Parathyroid adenoma (tissue), 2 donors: ENCODE measurements around the gene SLC6A12.

Source experiments
- H2AFZ ChIP-seq: fragments of 300-600 bp; sonication (generic); one replicate; pipeline ENCODE4 v1.7.0; 2017; ENCODE audit warnings: antibody characterized with exemption, mild to moderate bottlenecking
- H3K27ac ChIP-seq: fragments of 300-600 bp; sonication (generic); one replicate; pipeline ENCODE4 v1.7.0; 2017
- H3K27me3 ChIP-seq: fragments of 300-600 bp; sonication (generic); one replicate; pipeline ENCODE4 v1.7.0; 2017; ENCODE audit warnings: low read length; ENCODE audit not compliant: control insufficient read depth, insufficient read depth
- H3K36me3 ChIP-seq: fragments of 300-600 bp; sonication (generic); one replicate; pipeline ENCODE4 v1.7.0; 2017; ENCODE audit warnings: low read length; ENCODE audit not compliant: control insufficient read depth, insufficient read depth
- H3K4me1 ChIP-seq: fragments of 300-600 bp; sonication (generic); one replicate; pipeline ENCODE4 v1.7.0; 2017; ENCODE audit warnings: control low read depth
- H3K4me2 ChIP-seq: fragments of 300-600 bp; sonication (generic); one replicate; pipeline ENCODE4 v1.7.0; 2017; ENCODE audit warnings: low read length
- H3K4me3 ChIP-seq: fragments of 300-600 bp; sonication (generic); one replicate; pipeline ENCODE4 v1.7.0; 2017; ENCODE audit warnings: low read depth, low read length
- H3K79me2 ChIP-seq: fragments of 300-600 bp; sonication (generic); one replicate; pipeline ENCODE4 v1.7.0; 2017; ENCODE audit warnings: control low read depth
- H3K9ac ChIP-seq: fragments of 300-600 bp; sonication (generic); one replicate; pipeline ENCODE4 v1.7.0; 2017; ENCODE audit warnings: mild to moderate bottlenecking
- H3K9me3 ChIP-seq: fragments of 300-600 bp; sonication (generic); one replicate; pipeline ENCODE4 v1.7.0; 2017; ENCODE audit warnings: low read length; ENCODE audit not compliant: control insufficient read depth
- TF ChIP-seq, protein P1 (sequence below): fragments of 300-600 bp; sonication (generic); IDR thresholded peaks from one replicate; pipeline ENCODE4 v1.7.0; 2017; ENCODE audit warnings: antibody characterized with exemption, mild to moderate bottlenecking
- donor health status: primary hyperparathyroidism.

The SLC6A12 gene

DNA sequence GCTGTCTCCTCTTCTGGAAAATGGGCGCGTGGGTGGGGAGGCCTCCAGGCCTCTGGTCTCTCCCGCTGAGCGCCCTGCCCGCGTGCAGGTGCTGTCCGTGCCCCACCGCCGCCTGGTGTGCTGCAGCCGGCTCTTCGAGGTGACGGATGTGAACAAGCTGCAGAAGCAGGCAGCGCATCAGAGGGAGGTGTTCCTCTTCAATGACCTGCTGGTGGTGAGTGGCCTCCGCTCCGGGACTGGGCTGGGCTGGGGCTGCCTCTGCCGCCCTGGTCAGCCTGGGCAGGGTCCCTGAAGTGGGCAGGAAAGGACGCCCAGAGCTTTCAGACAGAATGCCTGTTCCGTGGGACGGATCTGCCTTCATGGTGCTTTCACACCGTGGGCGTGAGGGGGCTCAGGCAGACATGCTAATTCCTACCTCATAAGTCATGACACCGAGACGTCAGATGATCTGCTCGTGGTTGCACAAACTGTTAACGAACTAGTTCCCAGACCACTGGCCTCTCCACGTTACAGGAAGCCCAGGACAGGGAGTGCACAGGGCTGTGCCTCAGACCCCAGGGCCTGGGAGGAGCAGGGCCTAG, 50.5 kb downstream of the SLC6A12 start:
- H2AFZ ChIP-seq: no peak overlapping the region
- H3K4me2 ChIP-seq: no peak overlapping the region
- H3K4me3 ChIP-seq: no peak overlapping the region
- TF ChIP-seq, protein P1, sequence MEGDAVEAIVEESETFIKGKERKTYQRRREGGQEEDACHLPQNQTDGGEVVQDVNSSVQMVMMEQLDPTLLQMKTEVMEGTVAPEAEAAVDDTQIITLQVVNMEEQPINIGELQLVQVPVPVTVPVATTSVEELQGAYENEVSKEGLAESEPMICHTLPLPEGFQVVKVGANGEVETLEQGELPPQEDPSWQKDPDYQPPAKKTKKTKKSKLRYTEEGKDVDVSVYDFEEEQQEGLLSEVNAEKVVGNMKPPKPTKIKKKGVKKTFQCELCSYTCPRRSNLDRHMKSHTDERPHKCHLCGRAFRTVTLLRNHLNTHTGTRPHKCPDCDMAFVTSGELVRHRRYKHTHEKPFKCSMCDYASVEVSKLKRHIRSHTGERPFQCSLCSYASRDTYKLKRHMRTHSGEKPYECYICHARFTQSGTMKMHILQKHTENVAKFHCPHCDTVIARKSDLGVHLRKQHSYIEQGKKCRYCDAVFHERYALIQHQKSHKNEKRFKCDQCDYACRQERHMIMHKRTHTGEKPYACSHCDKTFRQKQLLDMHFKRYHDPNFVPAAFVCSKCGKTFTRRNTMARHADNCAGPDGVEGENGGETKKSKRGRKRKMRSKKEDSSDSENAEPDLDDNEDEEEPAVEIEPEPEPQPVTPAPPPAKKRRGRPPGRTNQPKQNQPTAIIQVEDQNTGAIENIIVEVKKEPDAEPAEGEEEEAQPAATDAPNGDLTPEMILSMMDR: no peak
- no peak overlapping the region for H3K9ac ChIP-seq
- no peaks in the 10 kb centered on the region for H3K79me2 ChIP-seq
- no peaks in the 10 kb centered on the region for H3K36me3 ChIP-seq
- H3K27me3 ChIP-seq: no peaks in the 10 kb centered on the region
- peaks cover 12% of the 10 kb centered on the region for H3K4me1 ChIP-seq
- H3K27ac ChIP-seq: no peak overlapping the region
- H3K9me3 ChIP-seq: no peaks in the 10 kb centered on the region

DNA sequence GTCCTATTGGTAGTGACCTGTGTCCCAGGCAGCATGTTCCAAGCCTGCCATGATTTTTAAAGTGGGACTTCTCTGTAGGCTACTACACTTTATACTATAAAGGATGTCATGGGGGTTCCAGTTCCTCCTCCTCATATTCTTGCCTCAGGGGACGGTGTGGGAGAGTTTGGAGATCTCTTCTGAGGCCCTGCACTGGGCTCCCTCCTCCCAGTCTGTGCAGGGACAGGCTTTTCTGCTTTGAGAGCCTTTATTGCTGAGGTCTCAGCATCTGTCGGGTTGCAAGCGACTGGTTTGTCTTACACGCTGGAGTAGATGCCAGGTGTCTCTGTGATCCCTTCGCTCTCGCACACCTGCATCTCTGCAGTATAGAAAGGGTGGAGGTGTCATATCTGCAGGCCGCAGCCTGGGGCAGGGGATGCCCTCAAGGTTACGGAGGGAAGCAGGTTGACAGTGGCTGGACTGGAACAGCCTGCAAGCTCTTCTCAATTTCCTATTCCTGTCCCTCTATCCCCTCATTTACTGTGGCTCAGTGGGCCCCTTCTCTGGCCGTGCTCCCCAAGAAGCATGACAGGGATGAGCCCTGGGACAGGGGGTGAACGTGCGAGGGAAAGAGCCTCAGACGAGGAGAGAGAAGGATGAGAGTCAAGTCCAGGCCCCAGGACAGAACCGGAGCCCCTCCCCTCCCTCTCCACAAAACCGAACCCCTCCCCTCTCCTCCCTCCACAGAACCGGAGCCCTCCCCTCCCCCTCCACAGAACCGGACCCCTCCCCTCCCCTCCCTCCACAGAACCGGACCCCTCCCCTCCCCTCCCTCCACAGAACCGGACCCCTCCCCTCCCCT, 51.3 kb downstream of the SLC6A12 start:
- H3K27me3 ChIP-seq: no peaks in the 10 kb centered on the region
- no peak overlapping the region for H2AFZ ChIP-seq
- no peak overlapping the region for H3K9ac ChIP-seq
- TF ChIP-seq, protein P1: no peak
- H3K36me3 ChIP-seq: no peaks in the 10 kb centered on the region
- H3K4me3 ChIP-seq: no peak overlapping the region
- no peaks in the 10 kb centered on the region for H3K79me2 ChIP-seq
- H3K9me3 ChIP-seq: no peaks in the 10 kb centered on the region
- H3K27ac ChIP-seq: no peak overlapping the region
- H3K4me2 ChIP-seq: no peak overlapping the region
- H3K4me1 ChIP-seq: peaks cover 11% of the 10 kb centered on the region

DNA sequence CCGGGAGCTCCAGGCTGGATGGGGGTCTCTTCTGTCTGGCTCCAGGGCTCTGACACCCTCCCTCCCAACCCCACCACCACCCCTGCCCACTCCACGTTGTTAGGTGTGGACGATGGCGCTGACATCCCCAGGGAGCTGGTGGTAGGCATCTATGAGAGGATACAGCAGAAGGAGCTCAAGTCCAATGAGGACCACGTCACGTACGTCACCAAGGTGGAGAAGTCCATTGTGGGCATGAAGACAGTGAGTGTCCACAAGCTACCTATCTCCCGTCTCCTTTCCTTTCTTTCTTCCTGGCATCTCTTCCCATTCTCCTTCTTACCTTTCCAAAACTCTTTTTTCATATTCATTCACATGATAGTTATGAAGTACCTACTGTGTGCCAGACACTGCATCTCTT, 52.1 kb downstream of the SLC6A12 start:
- H3K4me1 ChIP-seq: peaks cover 8% of the 10 kb centered on the region
- H3K36me3 ChIP-seq: no peaks in the 10 kb centered on the region
- H3K27me3 ChIP-seq: no peaks in the 10 kb centered on the region
- TF ChIP-seq, protein P1: no peak
- H3K79me2 ChIP-seq: no peaks in the 10 kb centered on the region
- H3K9me3 ChIP-seq: no peaks in the 10 kb centered on the region
- no peak overlapping the region for H3K4me3 ChIP-seq
- H2AFZ ChIP-seq: no peak overlapping the region
- H3K4me2 ChIP-seq: no peak overlapping the region
- H3K27ac ChIP-seq: no peak overlapping the region
- H3K9ac ChIP-seq: no peak overlapping the region

DNA sequence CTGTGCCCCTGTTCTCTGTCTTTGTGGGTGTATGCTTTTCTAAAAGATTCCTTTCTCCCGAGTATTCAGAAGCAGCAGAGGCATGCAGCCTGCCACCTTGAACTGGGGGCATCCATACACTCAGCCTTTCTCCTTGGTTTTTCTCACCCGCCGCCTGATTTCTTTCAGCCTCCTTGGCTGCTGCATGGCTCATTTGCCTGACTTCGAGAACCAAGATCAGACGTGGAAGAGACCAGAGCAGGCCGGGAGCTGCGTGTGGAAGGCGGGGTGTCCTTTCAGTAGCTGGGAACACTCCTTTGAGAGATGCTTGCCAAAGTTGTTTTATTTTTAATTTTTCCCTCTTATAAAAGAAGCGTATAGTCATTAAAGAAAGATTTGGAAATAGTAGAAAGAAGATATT, 53.1 kb downstream of the SLC6A12 start:
- peaks cover 8% of the 10 kb centered on the region for H3K4me1 ChIP-seq
- no peaks in the 10 kb centered on the region for H3K79me2 ChIP-seq
- H3K4me2 ChIP-seq: no peak overlapping the region
- no peak overlapping the region for H3K9ac ChIP-seq
- H3K27me3 ChIP-seq: no peaks in the 10 kb centered on the region
- TF ChIP-seq, protein P1: no peak
- no peak overlapping the region for H3K27ac ChIP-seq
- H2AFZ ChIP-seq: no peak overlapping the region
- H3K4me3 ChIP-seq: no peak overlapping the region
- no peaks in the 10 kb centered on the region for H3K9me3 ChIP-seq
- no peaks in the 10 kb centered on the region for H3K36me3 ChIP-seq
